H9 (cell line): ENCODE measurements around the gene ADORA3. TPM values are rescaled to one million over a fixed set of nuclear protein-coding genes. Genes with fewer than 3 reads are reported as not detected.
A peak's percentile ranks its signal among the peaks of the same experiment; 100 is the strongest.

Experiments used
- DNase-seq: peaks from one replicate; pipeline ENCODE4 v3.0.0-alpha.2; 2017
- H2AFZ ChIP-seq: one replicate; pipeline ENCODE4 v1.6.1; 2013; ENCODE audit warnings: mild to moderate bottlenecking, low read length, control low read depth, moderate library complexity
- H2AK5ac ChIP-seq: 2 replicates; pipeline ENCODE4 v1.6.1; 2013; ENCODE audit warnings: low read length, control low read depth, mixed read lengths; ENCODE audit not compliant: insufficient read length
- H2BK120ac ChIP-seq: one replicate; pipeline ENCODE4 v1.6.1; 2013; ENCODE audit warnings: low read depth, mild to moderate bottlenecking, low read length, control low read depth, inconsistent platforms; ENCODE audit not compliant: poor library complexity, severe bottlenecking
- H2BK12ac ChIP-seq: 2 replicates; pipeline ENCODE4 v1.6.1; 2013; ENCODE audit warnings: low read length, control low read depth, mixed read lengths, low read depth; ENCODE audit not compliant: insufficient read length
- H2BK15ac ChIP-seq: 2 replicates; pipeline ENCODE4 v1.6.1; 2013; ENCODE audit warnings: low read depth, low read length, control low read depth
- H2BK20ac ChIP-seq: one replicate; pipeline ENCODE4 v1.6.1; 2013; ENCODE audit warnings: low read depth, mild to moderate bottlenecking, low read length, control low read depth, inconsistent platforms; ENCODE audit not compliant: poor library complexity, severe bottlenecking
- H2BK5ac ChIP-seq: 2 replicates; pipeline ENCODE4 v1.6.1; 2013; ENCODE audit warnings: low read length, control low read depth, mixed read lengths; ENCODE audit not compliant: insufficient read length
- H3K14ac ChIP-seq: 2 replicates; pipeline ENCODE4 v1.6.1; 2013; ENCODE audit warnings: low read length, control low read depth; ENCODE audit not compliant: insufficient read depth
- H3K18ac ChIP-seq: 2 replicates; pipeline ENCODE4 v1.6.1; 2013; ENCODE audit warnings: low read depth, mild to moderate bottlenecking, mixed read lengths, low read length, control low read depth; ENCODE audit not compliant: insufficient read length
- H3K23ac ChIP-seq: 2 replicates; pipeline ENCODE4 v1.6.1; 2013; ENCODE audit warnings: low read length, control low read depth, mixed read lengths, low read depth; ENCODE audit not compliant: insufficient read length
- H3K23me2 ChIP-seq: 2 replicates; pipeline ENCODE4 v1.6.1; 2013; ENCODE audit warnings: low read depth, mild to moderate bottlenecking, mixed read lengths, low read length, control low read depth; ENCODE audit not compliant: insufficient read length, poor library complexity, severe bottlenecking
- H3K27ac ChIP-seq: 2 replicates; pipeline ENCODE4 v1.5.1; 2013; ENCODE audit warnings: low read length, control low read depth, mixed read lengths, low read depth; ENCODE audit not compliant: insufficient read length
- H3K27me3 ChIP-seq: 2 replicates; pipeline ENCODE4 v1.6.1; 2013; ENCODE audit warnings: low read length, control low read depth, inconsistent platforms; ENCODE audit not compliant: insufficient read depth
- H3K4ac ChIP-seq: 2 replicates; pipeline ENCODE4 v1.6.1; 2013; ENCODE audit warnings: low read depth, mild to moderate bottlenecking, control low read depth, inconsistent platforms, low read length, moderate library complexity
- H3K4me1 ChIP-seq: 2 replicates; pipeline ENCODE4 v1.6.1; 2013; ENCODE audit warnings: low read length, control low read depth, inconsistent platforms; ENCODE audit not compliant: insufficient read depth
- H3K4me2 ChIP-seq: 2 replicates; pipeline ENCODE4 v1.6.1; 2013; ENCODE audit warnings: low read length, control low read depth, mixed read lengths; ENCODE audit not compliant: insufficient read length, insufficient read depth
- H3K56ac ChIP-seq: 2 replicates; pipeline ENCODE4 v1.6.1; 2013; ENCODE audit warnings: low read depth, mild to moderate bottlenecking, mixed read lengths, low read length, control low read depth; ENCODE audit not compliant: insufficient read length
- H3K79me1 ChIP-seq: 2 replicates; pipeline ENCODE4 v1.6.1; 2013; ENCODE audit warnings: low read depth, mild to moderate bottlenecking, moderate library complexity, low read length, control low read depth, inconsistent platforms; ENCODE audit not compliant: insufficient read depth, poor library complexity, severe bottlenecking
- H3K79me2 ChIP-seq: 2 replicates; pipeline ENCODE4 v1.6.1; 2013; ENCODE audit warnings: low read length, control low read depth, inconsistent platforms; ENCODE audit not compliant: insufficient read depth
- H3K9ac ChIP-seq: 2 replicates; pipeline ENCODE4 v1.6.1; 2013; ENCODE audit warnings: low read length, control low read depth, mixed read lengths; ENCODE audit not compliant: insufficient read length; ENCODE audit errors: extremely low read depth
- H3K9me3 ChIP-seq: one replicate; pipeline ENCODE4 v1.6.1; 2013; ENCODE audit warnings: low read depth, low read length, inconsistent platforms; ENCODE audit not compliant: control insufficient read depth
- H3T11ph ChIP-seq: one replicate; pipeline ENCODE4 v1.6.1; 2013; ENCODE audit warnings: mild to moderate bottlenecking, low read length, control low read depth, inconsistent platforms
- H4K20me1 ChIP-seq: one replicate; pipeline ENCODE4 v1.6.1; 2013; ENCODE audit not compliant: control insufficient read depth, insufficient read length, insufficient read depth
- H4K5ac ChIP-seq: 2 replicates; pipeline ENCODE4 v1.6.1; 2013; ENCODE audit warnings: low read depth, mild to moderate bottlenecking, mixed read lengths, low read length, control low read depth; ENCODE audit not compliant: insufficient read length
- H4K8ac ChIP-seq: replicated peaks from 2 replicates; pipeline ENCODE4 v1.6.1; 2013; ENCODE audit warnings: low read length, control low read depth, mixed read lengths, low read depth; ENCODE audit not compliant: insufficient read length
- H4K91ac ChIP-seq: 2 replicates; pipeline ENCODE4 v1.6.1; 2013; ENCODE audit warnings: low read depth, mild to moderate bottlenecking, moderate library complexity, mixed read lengths, low read length, control low read depth; ENCODE audit not compliant: insufficient read length
- H3K27ac Mint-ChIP-seq, 3 experiments: 2 replicates in 2 of 3; 3 replicates in 1 of 3; pipeline ENCODE4 v1.8.0; 2020 to 2021; ENCODE audit warnings: mixed read lengths in 3 of 3, mild to moderate bottlenecking in 1 of 3, moderate library complexity in 1 of 3
- H3K27me3 Mint-ChIP-seq: 2 replicates; pipeline ENCODE4 v1.8.0; 2021; ENCODE audit warnings: low read depth, mild to moderate bottlenecking, moderate library complexity, mixed read lengths
- H3K36me3 Mint-ChIP-seq, 3 experiments: 2 replicates in 2 of 3; 3 replicates in 1 of 3; pipeline ENCODE4 v1.8.0; 2020 to 2021; ENCODE audit warnings: low read depth in 3 of 3, mixed read lengths in 3 of 3; ENCODE audit not compliant: insufficient read depth in 1 of 3
- H3K4me1 Mint-ChIP-seq, 2 experiments: 2 replicates each; pipeline ENCODE4 v1.8.0; 2020; ENCODE audit warnings: mixed read lengths in 2 of 2
- H3K4me3 Mint-ChIP-seq, 2 experiments: 2 replicates in 1 of 2; 3 replicates in 1 of 2; pipeline ENCODE4 v1.8.0; 2020 to 2021; ENCODE audit warnings: mild to moderate bottlenecking in 2 of 2, mixed read lengths in 2 of 2, moderate library complexity in 1 of 2
- H3K9me3 Mint-ChIP-seq, 2 experiments: 2 replicates in 1 of 2; 3 replicates in 1 of 2; pipeline ENCODE4 v1.8.0; 2020; ENCODE audit warnings: mild to moderate bottlenecking in 2 of 2, mixed read lengths in 2 of 2, moderate library complexity in 1 of 2
- WGBS: extraction: QIAGEN DNeasy Blood & Tissue Kit; methylation state at CpG from one replicate; pipeline ENCODE4 v1.1.7; 2013; ENCODE audit warnings: missing lambda C conversion rate, low lambda C conversion rate, mixed read lengths; ENCODE audit not compliant: insufficient read length; ENCODE audit errors: extremely low coverage; 5-methylcytosine and 5-hydroxymethylcytosine counted together
- total RNA-seq: library from RNA; stranded (reverse); gene quantifications from 2 replicates; pipeline ENCODE4 v1.2.1, GENCODE V29; 2021
- TF ChIP-seq, protein P1 (sequence below): fragments of 200-600 bp; sonication (generic); conservative IDR thresholded peaks from 3 replicates; pipeline ENCODE4 v1.8.0; 2021; ENCODE audit warnings: antibody characterized with exemption, mild to moderate bottlenecking

Gene ADORA3
- total RNA-seq, 1 experiment from 2014 or later, result not detected

DNA sequence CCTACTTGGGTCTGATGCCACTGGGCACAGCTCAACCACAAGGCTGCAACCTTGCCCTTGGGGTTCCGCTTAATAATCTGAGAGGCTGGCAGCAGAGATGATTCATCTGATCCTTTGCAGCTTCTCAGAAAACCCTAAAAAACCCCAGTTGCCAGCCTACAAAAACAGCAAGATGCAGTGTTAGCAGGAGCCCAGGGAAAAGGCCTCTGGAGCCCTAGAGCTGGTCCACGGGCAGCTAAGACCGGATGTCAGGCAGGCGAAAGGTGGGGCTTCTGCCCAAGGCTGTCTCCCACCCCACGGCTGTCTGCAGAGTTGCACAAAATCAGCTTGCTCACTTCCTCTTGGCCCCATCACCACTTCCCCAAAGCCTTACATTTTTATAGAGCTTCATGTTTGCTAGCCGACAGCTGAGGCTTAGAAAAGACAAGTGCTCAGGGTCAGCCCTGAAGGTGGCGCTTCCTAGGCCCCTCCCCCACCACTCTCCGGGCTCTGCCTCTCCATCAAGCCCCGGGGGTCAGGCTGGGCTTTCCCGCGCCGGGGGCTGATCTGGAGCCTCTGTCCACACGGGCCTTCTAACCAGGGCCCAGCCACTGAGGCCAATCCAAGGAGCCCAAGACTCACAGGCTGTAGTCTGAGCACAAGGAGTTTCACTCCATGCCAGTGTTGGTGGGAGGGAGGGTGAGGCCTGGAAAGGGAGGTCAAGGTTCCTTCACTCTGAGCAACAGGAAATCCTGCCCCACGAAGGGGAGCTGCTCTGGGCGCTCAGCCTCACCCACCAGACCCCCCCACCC lies 4.2 kb upstream of the ADORA3 start:
- Histone ChIP-seq H3K56ac (no peak overlapping the region), H4K8ac (no peak overlapping the region), H3T11ph (no peak overlapping the region), H2BK120ac (no peak overlapping the region), H3K18ac (peak overlapping the region; percentile 68), H2AFZ (no peak overlapping the region), H2BK15ac (no peak overlapping the region), H3K9ac (no peak overlapping the region), H3K4me2 (peak overlapping the region; percentile 60), H3K23ac (no peak overlapping the region), H2AK5ac (no peak overlapping the region), H2BK12ac (no peak overlapping the region), H3K79me1 (no peaks in the 10 kb centered on the region), H2BK5ac (no peak overlapping the region), H2BK20ac (no peak overlapping the region), H4K91ac (no peak overlapping the region), H3K23me2 (no peaks in the 10 kb centered on the region), H3K27me3 (no peaks in the 10 kb centered on the region), H4K5ac (no peak overlapping the region), H3K79me2 (no peaks in the 10 kb centered on the region), H3K27ac (no peak overlapping the region), H3K4me1 (no peaks in the 10 kb centered on the region), H3K9me3 (no peaks in the 10 kb centered on the region), H3K4ac (no peak overlapping the region), H4K20me1 (no peaks in the 10 kb centered on the region), H3K14ac (peak overlapping the region; percentile 84; the same call in 1 of the 2 replicates)
- no peaks in the 10 kb centered on the region for H3K36me3 Mint-ChIP-seq
- peaks cover 3% of the 10 kb centered on the region for H3K27me3 Mint-ChIP-seq
- peak; percentile 86 for DNase-seq
- H3K4me1 Mint-ChIP-seq, result peaks cover 6 to 10% of the 10 kb centered on the region in 2 experiments
- H3K27ac Mint-ChIP-seq, result peak overlapping the region in 2 of 3 experiments; percentile 63 to 85; a peak in 4 of 7 replicates
- peak overlapping the region; percentile 57 to 72 for H3K4me3 Mint-ChIP-seq
- no CpG with 5 or more reads among the region's 15 CpGs for WGBS
- no peaks in the 10 kb centered on the region for H3K9me3 Mint-ChIP-seq
- TF ChIP-seq, protein P1, sequence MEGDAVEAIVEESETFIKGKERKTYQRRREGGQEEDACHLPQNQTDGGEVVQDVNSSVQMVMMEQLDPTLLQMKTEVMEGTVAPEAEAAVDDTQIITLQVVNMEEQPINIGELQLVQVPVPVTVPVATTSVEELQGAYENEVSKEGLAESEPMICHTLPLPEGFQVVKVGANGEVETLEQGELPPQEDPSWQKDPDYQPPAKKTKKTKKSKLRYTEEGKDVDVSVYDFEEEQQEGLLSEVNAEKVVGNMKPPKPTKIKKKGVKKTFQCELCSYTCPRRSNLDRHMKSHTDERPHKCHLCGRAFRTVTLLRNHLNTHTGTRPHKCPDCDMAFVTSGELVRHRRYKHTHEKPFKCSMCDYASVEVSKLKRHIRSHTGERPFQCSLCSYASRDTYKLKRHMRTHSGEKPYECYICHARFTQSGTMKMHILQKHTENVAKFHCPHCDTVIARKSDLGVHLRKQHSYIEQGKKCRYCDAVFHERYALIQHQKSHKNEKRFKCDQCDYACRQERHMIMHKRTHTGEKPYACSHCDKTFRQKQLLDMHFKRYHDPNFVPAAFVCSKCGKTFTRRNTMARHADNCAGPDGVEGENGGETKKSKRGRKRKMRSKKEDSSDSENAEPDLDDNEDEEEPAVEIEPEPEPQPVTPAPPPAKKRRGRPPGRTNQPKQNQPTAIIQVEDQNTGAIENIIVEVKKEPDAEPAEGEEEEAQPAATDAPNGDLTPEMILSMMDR, result no peak
